Astrocyte of the cerebellum (primary cell): Measurements from ENCODE around the gene FAM168A.

Source experiments
- DNase-seq: peaks from one replicate; pipeline ENCODE4 v3.0.0-alpha.2; 2011; ENCODE audit warnings: low read depth
- H3K4me3 ChIP-seq: 2 replicates; pipeline ENCODE4 v1.5.1; 2011; ENCODE audit warnings: mild to moderate bottlenecking, low read depth, low read length, moderate library complexity
- in situ Hi-C: cut with HindIII; loops from 2 replicates; pipeline ENCODE4 v1.10.0; 2017; ENCODE audit warnings: low sequenced_read_pairs
- TF ChIP-seq, protein P1 (sequence below): IDR thresholded peaks from 2 replicates; pipeline ENCODE4 v1.5.1; 2012; ENCODE audit warnings: low read length, low read depth, moderate library complexity, mild to moderate bottlenecking; ENCODE audit errors: missing control alignments

Gene FAM168A

DNA sequence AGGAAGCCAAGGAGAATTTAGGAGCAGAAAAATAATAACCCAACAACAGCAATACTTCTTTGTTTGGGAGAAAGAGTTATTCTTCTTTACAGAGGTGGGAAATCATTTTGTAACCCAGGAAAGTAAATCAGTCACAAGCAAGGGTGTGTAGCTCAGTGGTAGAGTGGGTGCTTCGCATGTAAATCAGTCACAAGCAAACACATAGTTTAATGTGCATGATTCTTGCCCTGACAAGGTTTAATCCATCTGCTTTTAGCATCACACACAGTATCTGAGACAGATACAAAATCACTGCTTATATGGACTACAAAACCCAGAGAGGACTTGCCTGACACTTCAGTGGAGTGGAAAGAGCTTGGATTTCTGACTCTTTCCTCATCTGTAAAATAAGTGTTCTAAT lies 139.7 kb downstream of the FAM168A start:
- TF ChIP-seq, protein P1, sequence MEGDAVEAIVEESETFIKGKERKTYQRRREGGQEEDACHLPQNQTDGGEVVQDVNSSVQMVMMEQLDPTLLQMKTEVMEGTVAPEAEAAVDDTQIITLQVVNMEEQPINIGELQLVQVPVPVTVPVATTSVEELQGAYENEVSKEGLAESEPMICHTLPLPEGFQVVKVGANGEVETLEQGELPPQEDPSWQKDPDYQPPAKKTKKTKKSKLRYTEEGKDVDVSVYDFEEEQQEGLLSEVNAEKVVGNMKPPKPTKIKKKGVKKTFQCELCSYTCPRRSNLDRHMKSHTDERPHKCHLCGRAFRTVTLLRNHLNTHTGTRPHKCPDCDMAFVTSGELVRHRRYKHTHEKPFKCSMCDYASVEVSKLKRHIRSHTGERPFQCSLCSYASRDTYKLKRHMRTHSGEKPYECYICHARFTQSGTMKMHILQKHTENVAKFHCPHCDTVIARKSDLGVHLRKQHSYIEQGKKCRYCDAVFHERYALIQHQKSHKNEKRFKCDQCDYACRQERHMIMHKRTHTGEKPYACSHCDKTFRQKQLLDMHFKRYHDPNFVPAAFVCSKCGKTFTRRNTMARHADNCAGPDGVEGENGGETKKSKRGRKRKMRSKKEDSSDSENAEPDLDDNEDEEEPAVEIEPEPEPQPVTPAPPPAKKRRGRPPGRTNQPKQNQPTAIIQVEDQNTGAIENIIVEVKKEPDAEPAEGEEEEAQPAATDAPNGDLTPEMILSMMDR = no peak
- in situ Hi-C loops = no loop called here
- DNase-seq = no peak
- no peak overlapping the region for H3K4me3 ChIP-seq

DNA sequence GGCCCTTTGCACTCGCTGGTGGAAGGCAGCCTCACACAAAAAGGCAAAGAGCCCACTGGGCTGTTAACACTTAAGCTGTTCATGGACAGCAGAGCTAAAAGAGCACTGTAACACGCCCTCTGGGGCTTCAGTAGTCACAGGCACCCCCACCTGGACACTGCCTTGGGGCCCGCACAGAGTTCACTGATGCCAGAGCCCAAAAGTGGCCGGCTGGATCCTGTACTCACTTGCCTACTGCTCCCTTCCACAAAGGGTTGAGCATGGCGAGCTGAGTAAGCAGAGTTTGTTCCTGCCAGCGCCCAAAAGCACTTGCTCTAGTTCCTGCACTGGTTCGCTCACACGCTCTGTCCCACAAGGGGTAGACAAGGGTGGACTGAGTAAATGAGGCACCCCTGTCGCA lies 142.9 kb downstream of the FAM168A start:
- TF ChIP-seq, protein P1 = no peak

DNA sequence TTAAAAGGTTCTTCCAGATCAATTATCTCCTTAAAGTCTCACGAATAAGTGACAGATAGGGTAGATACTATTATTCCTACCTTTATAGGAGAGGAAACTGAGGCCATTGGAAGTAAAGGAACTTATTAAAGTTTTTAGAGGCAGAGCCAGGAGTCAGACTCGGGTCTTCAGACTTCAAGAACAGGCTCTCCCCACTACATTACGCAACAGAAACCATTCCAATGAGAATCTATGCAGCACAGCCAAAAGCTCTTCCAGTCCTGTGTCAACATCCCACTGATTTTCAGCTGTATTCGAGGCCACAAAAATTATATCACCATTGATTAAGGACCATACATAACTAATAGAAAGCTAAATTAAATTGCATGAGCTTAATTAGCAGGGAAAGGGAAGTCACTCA lies 144.3 kb downstream of the FAM168A start:
- TF ChIP-seq, protein P1 = no peak
- H3K4me3 ChIP-seq = no peak overlapping the region
- in situ Hi-C loops = no loop called here
- no peak for DNase-seq

More for the DNA sequence above, 142.9 kb downstream of the FAM168A start:
- in situ Hi-C loops = no loop called here
- no peak for DNase-seq
- H3K4me3 ChIP-seq = no peak overlapping the region

DNA sequence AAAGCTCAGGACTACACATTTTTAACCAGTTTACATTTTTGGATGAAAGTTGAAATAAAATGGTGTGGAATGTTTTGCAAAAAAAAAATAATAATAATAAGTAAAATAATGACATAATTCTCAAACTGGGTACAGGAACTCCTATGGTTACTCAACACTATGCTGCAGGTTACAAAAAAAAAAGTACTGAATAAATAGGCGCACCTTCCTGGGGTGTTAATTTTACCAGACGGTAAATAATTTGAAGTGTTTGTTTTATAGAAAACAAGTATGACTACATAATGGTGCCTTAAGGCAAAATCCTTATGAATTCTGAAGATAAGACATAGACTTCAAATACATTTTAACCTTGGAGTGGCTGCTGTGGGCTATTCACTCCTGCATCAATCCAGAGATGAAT lies 145.2 kb downstream of the FAM168A start:
- no peak for DNase-seq
- no peak overlapping the region for H3K4me3 ChIP-seq
- in situ Hi-C loops = no loop called here
- TF ChIP-seq, protein P1 = no peak

DNA sequence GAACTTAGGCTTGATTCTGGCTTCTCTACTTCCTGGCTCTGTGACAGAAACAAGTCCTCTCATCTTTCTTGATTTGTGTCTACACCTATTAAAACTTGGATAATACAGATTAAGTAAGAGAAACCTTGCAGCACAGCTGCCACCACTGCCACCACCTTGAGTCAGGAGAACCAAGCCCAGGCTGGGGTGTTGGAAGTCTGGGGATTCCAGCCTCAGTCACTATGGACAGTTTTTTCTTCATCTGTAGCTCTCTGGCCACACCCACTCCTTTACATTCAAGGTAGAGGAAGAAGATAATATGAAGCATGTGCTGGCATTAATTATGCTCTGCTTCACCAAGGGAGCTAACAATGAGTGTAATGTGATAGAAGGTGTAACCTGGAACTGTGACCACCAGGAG lies 146.0 kb downstream of the FAM168A start:
- no peak overlapping the region for H3K4me3 ChIP-seq
- TF ChIP-seq, protein P1 = no peak
- DNase-seq = no peak
- in situ Hi-C loops = no loop called here

DNA sequence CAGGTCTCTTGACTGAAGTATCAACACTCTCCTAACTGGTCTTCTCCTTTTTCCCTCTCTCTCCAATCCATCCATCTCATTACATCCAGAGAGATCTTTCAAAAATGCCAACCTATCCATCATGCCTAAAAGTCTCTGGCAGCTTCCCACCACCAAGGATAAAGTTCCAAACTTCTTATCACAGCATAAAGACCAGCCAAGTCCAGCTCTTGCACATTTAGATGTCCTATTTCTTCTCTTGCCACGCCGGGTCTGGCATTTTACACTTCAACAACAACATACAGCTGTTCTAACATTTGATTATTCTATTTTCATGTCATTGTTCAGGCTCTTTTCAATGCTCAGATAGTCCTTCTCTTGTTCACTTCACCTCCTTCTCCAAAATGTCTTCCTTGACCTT lies 151.1 kb downstream of the FAM168A start:
- TF ChIP-seq, protein P1 = no peak
- H3K4me3 ChIP-seq = no peak overlapping the region
- in situ Hi-C loops = no loop called here
- DNase-seq = no peak

DNA sequence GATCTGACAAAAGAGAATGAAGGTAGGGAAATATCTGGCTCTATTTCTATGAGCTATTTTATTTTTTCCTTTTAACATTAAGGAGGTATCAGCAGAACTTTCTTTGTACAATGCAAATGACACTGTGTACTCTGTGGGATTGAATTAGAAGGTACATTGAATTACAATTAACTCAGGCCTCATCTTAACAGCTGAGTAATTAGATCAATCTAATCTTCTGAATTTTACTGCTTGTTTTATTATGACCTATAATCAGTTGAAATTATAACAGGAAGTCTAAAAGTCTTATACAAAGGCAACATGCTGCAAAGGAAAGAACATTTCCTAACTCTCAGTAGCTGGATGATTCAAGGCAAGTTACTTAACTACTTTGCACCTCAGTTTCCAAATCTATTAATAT lies 151.9 kb downstream of the FAM168A start:
- in situ Hi-C loops = no loop called here
- no peak overlapping the region for H3K4me3 ChIP-seq
- no peak for DNase-seq
- TF ChIP-seq, protein P1 = no peak
